Upper lobe of left lung (tissue), 4 donors: Measurements from ENCODE around the gene PAPPA.

Source experiments
- EP300 ChIP-seq, 4 donors: sonication (generic); formaldehyde crosslinking; IDR thresholded peaks; one replicate each; pipeline ENCODE4 v1.5.1; 2017; ENCODE audit warnings: antibody characterized with exemption in 4 of 4, control low read depth in 2 of 4
- POLR2A ChIP-seq, 4 donors: fragments of 450-650 bp; IDR thresholded peaks; one replicate each; pipeline ENCODE4 v1.5.1; 2016 to 2017; ENCODE audit warnings: antibody characterized with exemption in 4 of 4, mild to moderate bottlenecking in 2 of 4
- POLR2AphosphoS5 ChIP-seq, 2 donors: sonication (generic); formaldehyde crosslinking; IDR thresholded peaks; one replicate each; pipeline ENCODE4 v1.5.1; 2017; ENCODE audit warnings: antibody characterized with exemption in 2 of 2
- TF ChIP-seq, protein P1 (sequence below), 6 experiments: fragments of 450-650 bp in 4 of 6; fragments of 200-600 bp in 2 of 6; sonication (generic) in 2 of 6; IDR thresholded peaks; one replicate each; pipeline ENCODE4 v1.5.1; 2016 to 2019; ENCODE audit warnings: antibody characterized with exemption in 6 of 6

DNA sequence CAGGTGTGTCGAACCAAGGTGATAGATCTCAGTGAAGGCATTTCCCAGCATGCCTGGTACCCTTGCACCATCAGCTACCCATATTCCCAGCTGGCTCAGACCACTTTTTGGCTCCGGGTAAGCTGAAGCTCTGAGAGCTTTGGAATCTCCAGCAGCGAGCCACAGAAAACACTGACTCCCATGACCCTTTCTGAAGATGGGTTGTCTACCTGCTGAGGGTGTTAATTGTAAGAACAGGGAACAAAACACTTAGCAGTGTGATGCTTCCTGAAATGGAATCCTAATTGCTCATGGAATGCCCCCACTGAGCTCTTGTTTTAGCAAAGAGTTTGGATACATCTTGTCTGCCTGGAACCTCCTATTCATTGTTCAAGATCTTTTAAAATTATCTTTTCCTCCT lies 177.7 kb downstream of the PAPPA start:
- TF ChIP-seq, protein P1, sequence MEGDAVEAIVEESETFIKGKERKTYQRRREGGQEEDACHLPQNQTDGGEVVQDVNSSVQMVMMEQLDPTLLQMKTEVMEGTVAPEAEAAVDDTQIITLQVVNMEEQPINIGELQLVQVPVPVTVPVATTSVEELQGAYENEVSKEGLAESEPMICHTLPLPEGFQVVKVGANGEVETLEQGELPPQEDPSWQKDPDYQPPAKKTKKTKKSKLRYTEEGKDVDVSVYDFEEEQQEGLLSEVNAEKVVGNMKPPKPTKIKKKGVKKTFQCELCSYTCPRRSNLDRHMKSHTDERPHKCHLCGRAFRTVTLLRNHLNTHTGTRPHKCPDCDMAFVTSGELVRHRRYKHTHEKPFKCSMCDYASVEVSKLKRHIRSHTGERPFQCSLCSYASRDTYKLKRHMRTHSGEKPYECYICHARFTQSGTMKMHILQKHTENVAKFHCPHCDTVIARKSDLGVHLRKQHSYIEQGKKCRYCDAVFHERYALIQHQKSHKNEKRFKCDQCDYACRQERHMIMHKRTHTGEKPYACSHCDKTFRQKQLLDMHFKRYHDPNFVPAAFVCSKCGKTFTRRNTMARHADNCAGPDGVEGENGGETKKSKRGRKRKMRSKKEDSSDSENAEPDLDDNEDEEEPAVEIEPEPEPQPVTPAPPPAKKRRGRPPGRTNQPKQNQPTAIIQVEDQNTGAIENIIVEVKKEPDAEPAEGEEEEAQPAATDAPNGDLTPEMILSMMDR (IDR thresholded peaks at IDR 0.05): no peak
- no peak for TF ChIP-seq POLR2A (IDR thresholded peaks at IDR 0.05)
- TF ChIP-seq POLR2AphosphoS5 (IDR thresholded peaks at IDR 0.05): no peak
- TF ChIP-seq EP300 (IDR thresholded peaks at IDR 0.05): no peak
